GM19397 (cell line): ENCODE measurements around the gene NTM.

Experiments used
- ATAC-seq: cut with Tn5 transposase; IDR thresholded peaks from one replicate; pipeline ENCODE4 v1.9.1; 2021; ENCODE audit warnings: mild to moderate bottlenecking, moderate library complexity; ENCODE audit not compliant: unreplicated experiment

The NTM gene

DNA sequence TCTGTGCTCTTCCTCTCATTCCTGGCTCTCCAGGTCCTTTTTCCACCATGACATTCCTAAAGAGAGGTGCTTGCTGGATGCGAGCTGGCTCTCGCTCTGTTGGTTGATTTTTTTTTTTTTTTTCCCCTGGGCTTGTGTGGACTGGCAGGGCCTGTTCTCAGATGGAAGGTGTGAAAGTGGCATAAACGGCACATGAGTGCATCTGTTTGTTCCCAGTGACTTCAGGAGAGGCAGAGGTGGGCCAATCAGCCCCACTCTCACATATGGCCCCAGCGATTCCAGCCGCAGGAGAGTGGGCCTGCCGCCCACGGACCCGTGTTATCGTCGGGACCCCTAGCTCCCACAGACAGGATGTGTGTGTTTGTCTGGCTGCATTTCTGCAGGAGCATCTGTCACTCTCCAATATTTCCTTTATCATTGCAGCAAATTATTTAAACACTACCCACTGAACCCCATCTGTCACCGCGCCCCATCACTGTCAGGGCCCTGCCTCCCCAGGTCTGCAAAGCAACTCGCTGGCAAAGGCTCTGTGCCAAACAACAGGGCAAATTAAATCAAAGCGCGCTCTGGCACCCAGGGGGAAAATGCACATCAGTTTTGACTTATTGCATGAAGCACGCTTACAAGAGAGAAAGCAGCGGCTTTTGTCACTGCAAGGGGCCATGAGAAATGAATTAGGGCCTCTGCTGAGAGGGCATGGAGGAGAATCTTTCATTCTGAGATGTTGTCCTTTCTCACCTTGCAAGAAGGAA is 886.3 kb downstream of the NTM start:
- no peak for ATAC-seq

DNA sequence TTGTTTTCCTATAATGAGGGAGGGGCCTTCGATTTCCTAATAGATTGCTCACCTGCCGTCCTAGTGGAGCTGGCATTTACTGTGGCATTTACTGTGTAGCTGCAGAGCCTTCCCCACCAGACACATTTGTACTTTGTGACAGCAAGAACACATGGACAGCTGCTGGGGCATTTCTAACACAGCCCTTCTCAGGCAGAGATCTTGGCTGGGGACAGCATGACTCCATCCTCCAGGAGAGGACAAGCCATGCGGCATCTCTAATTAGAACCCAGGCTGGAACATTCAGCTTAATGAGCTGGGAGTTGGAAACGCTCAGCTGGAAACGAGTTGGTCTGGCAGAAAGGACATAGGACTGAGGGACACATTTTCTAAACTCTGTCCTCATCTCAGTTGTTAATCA is 887.5 kb downstream of the NTM start:
- ATAC-seq = no peak

DNA sequence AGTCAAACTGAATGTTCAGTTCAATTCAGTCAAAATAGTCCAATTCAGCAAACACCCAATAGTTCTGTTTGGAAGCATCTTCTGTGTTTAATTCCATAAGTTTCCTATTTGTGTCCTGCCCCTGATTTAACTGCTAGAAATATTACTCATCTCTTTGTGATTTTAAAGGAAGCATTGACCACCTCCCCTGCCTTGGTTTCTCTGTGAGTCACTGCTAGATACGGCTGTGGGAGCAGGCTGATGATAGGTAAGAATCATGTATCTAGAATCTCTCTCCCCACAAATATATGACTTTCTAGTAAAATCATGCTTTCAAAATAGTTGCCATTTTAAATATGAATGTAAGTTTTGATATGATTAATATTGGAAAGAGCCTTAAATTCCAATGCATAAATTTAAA is 888.5 kb downstream of the NTM start:
- ATAC-seq = no peak

DNA sequence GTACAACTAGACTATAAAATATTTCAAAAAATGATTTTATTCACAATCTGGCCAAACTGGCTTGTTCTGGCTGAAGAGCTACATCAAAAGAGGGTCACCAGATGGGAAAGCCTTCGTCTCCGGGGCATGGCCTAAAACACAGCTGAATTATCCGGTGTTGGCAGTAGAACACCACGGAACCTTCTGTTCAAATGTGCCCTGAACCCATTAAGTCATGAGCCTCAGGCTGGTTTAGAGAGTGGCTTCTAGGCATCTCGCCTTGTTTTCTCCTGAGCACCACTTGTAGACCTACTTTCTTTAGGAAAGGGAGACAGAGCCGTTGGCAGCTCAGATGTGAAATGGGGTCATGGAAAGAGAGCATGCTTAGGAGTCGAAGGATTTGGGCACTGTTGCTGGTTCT is 890.2 kb downstream of the NTM start:
- no peak for ATAC-seq

DNA sequence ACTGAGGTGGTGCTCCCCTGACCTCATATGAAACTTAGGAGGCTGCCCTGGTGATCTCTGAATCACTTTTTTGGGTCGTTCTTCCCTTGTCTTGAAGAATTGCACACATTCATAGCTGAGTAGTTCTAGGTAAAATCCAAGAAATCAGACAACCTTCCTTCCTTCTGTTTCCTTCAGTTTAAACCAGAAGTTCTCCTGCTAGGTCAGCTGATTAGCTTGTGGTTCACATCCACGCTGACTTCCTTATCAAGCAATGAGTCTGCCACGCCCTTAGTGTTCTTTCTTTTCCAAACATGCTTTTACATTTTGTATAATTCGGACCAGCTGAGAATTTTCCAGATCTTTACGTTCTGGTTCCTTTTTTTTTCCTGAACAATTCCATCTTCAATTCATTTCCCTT is 892.8 kb downstream of the NTM start:
- ATAC-seq = no peak

DNA sequence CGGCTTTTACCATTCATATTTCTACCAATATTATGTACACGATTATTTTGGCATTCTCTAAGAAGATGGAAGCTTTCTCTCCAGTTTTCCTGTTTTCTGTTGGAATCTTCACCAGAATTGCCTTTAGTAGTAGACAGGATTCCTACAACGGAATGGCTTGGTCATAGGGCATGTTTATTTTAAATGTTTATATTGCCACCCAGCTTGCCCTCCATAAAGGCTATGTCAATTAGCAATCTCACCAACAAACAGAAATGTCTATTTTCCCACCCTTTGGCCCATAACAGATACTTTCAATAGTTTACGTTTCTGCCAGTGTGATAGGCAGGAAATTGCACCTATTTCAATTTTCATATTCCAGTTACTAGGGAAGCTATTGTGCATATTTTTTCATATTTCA is 893.5 kb downstream of the NTM start:
- ATAC-seq = no peak

DNA sequence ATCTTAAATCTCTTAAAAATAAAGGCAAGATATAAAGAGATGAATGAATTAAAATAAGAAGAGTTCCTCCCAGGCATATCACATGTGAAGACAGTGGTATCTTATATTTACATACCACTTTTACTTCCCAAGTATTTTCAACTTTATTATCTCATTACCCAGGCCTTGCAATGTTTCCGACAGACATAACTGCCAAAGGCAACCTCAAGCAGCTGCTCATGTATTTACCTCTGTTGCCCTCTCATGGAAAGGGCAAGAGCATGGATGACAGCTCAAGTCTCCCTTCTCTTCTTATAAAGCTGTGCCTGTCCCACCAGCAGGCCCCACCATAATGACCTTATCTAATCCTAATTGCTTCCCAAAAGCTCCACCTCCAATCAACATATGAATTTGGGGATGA is 894.2 kb downstream of the NTM start:
- ATAC-seq = no peak

DNA sequence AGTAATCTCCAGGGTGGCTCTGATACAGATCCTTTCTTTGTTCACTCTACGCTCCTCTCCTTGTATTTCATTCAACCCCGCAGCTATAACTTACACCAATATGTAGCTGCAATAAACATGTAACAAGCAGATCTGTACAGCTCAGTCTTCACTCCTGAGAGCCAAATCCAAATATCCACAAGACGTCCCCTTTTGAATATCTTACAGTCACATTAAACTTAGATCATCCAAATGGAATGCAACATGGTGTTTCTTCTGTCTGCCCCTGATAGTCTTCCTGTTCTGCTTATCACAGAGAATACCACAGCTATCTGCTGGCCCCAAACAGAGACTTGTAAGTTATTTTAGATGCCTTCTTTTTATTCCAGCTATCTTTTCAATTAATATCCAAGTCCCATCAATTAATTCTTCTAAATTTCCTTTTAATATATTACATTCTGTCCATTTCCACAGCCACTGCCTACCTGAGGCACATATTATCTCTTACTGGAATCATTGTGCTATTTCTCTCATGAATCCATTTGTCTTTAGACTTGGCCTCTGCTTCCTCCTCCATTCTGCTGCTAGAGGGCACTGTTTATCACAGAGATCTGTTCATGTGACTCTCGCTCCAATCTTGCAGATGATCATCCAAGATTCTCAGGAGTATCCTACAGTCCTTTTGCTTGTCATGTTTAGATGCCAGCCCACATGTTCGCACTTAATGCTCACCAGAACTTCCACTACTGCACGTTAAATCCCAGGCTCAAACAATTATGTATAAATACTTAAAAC is 908.6 kb downstream of the NTM start:
- ATAC-seq = no peak

DNA sequence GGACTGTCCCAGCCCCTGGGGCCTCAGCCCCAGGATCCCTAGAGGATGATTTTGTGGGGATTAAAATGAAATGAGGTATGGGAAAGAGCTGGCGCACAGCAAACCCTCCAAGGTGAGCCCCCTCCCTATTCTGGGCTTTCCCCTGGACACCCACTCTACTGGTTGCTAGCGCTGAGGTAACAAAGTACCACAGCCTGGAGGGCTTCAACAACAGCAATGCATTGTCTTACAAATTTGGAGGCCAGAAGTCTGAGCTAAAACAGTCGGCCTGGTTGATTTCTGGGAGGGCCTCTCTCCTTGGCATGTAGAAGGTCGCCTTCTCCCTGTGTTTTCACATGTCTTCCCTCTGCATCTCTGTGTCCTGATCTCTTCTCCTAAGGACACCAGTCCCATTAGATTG is 913.6 kb downstream of the NTM start:
- ATAC-seq = no peak

DNA sequence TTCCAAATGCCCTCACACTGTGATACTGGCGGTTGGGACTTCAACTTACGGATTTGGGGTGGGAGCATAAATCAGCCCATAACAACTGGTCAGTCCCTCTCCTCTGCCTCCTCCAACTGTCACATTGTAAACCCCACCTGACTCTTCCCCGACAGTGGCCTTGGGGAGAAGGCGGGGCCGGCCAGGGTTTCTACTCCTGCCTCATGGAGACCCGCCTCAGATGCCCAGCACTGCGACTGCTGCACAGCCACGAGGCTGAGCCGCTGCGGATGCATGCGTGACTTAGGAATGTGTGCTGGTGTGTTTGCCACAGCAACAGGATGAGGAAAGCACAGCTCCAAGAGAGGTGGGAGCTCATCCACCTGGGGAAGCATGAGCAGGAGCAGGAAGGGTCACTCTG is 914.2 kb downstream of the NTM start:
- ATAC-seq = no peak

DNA sequence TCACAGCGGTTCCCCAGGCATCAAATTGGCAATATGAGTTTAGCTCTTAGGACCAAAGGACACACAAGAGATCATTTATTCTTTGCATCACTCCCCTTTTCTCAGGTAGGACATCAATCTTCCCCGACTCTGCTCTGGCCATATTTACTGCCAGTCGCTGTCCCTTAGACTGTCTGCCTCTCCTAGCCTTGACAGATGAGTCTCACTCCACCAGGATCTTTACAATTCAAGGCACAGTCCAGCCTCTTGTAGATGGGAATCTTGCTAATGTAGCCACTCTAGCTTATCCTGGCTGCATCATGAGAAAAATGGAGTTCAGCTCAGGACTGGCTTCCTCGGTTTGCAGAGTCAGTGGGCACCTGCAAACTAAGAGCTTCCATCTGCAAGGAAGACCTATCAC is 915.2 kb downstream of the NTM start:
- no peak for ATAC-seq

DNA sequence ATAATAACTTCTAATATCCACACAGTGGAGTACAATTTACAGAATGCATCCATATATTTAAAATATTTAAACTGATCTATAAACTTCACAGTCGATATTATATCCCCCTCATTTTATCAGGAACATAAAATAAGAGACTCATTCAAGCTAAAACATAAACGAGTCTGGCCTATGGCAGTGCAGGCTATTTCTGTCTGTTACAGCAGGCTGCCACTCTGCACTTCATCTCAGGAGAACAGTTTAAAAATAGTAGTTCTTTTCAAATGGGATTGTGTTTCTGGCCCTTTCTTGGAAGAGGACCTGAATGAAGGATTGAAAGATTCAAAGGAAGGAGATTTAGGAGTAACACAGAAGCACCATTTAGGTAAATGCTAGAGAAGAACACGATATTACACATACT is 915.7 kb downstream of the NTM start:
- no peak for ATAC-seq

DNA sequence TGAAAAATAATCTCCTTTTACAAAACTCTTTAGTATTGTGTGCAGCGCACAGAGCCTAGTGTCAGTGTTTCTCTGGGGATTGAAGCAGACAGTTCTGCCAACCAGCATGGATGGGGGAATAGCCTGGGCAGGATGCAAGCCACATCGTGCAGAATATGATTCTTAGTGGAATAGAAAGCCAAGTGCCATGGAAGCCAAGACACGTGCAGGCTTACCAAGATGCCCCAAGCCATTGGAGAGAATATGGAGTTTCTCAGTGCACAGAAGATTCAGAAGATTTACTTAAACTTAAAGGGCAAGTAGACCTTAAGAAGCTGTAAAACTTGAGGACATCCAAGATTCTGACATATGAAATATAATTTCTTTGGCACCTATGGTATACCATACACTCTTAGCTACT is 917.6 kb downstream of the NTM start:
- ATAC-seq = no peak

DNA sequence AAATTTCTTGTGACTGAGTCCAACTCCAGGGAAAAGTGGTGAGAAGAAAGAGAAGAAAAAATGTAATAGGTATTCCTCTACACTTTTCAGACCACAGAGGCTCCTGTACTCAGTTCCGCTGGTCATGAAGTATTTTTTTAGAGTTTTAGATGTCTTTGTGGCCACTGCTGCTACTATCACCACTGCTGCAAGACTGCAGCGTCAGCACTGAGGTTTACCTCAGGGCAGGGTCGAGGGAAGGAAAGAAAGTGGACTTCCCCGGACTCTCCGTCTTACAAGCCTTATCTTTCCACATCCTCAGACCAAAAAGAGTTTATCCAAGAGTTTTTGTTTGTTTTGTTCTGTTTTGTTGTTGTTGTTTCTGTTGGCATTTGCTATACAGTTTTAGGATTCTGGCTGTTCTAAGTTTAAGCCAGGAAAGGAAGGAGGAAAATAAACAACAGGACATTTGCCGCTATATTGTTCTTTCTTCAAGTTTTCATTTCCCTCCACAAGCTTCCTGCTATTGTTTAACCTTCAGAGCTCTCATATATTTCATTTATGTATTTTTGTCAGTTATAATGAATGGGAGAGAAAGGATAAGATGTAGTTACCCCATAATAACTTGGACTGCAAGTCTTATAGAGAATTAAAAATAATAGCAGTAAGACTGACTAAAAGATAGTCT is 919.3 kb downstream of the NTM start:
- ATAC-seq = no peak

DNA sequence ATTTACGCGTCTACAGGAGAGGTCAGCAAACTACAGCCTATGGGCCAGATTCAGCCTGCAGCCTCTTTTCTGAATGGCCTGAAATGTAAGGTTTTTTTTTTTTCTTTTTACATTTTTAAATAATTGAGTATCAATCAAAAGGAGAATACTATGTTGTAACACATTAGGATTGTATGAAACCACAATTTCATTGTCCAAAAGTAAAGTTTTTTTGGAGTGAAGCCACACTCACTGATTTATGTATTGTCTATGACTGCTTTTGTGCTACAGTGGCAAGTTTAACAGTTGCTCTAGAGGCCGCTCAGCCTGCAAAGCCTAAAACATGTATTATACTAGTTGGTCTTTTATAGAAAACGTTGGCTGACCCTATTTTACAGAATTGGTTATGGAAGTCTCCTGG is 923.2 kb downstream of the NTM start:
- no peak for ATAC-seq

DNA sequence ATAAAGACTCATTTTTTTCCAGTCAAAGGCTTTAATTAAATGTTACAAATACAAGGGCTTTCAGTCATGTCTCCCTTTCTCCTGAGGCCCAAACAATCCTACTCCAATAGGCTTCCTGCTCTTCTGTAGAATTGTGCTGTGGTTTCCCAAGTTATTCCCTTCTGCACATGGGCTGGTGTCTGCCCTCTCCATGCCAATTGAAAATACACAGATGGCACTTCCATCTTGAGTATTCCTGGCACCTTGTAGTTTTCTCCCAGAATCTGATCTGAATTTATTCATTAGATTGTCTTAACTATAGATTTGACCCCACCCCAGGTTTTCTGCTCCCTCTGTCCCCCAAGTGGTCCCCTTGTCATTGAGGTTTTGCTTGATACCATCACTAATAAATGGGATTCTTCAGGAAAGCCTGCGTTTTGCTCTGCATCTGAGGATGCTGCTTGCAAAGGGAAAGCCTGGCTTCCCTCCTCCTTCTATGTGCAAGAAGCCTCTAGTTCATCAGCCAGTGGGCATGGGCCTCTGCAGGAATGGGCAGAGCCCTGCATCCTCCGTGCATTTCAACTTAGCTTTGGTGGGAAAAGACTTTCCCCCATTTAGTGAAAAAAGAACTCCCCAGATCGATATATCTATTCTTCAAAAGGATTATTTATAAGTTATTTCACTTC is 926.7 kb downstream of the NTM start:
- ATAC-seq = no peak

DNA sequence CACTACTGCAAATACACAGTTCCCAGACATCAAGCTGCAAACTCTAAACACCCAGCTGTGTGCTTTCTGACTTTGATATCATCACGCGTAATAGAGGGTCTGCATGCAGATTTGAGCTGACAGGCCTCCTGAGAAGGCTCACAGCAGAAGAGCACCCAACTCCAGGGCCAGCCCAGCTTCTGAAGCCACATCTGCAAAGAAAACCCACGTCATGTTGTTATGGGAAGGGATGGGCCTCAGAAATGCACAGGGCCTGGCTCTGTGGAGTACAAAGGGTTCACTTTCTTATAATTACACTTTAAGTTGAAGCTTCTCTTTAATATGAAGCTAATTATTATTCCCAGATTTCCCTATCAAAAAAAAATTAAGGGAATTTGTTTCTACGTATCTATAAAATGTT is 927.9 kb downstream of the NTM start:
- ATAC-seq = no peak

DNA sequence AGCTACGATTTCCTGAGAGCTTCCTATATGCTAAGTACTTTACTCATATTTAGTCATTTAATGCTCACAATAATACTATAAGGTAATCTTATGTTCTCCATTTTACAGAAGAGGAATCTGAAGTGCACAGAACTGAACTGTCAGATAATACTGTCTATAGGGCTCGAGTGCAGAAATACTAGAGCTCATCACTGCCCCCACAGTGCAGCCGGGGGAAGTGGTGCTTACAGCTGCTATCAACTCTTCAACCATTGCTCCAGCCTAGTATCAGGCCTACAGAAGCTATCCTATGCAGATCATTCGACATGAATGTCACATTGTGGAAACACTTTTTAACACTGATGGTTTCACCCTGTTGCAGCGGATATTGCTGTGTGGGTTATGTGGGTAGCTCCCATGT is 929.9 kb downstream of the NTM start:
- no peak for ATAC-seq

DNA sequence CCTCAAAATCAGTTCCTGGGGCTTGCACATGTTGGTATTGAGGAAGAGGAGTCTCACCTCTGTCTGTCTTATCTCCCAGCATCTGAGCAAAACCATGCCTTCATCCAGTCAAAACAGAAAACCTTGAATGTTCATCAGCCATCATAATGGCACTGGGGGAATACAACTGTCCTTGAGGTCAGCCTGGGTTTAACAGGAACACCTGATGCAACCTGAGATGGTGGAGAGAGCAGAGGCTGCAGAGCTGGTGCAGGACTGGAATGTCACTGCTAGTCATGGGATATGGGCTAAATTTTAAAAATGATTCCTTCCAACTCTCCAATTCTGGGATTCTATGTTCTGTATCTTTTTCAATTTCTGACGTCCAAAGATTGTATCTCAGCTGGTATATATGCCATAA is 931.0 kb downstream of the NTM start:
- ATAC-seq = no peak

DNA sequence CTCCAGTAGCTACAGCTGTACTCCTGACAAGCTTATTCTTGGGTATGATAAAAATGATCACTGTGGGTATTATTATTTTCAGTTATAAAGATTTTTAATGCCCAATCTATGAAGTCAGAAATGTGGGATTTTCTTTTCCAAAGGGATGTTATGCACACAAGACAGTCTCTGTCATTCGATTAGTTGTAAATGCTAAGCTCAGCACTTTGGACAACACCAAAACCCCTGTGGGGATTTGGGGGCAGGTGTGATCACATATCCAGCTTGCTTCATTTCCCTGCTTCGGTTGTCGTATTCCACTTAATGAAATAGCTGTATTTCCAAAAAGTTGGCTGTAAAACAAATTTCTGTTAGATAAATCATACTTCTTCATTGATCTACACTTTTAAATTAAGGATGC is 931.5 kb downstream of the NTM start:
- ATAC-seq = no peak

DNA sequence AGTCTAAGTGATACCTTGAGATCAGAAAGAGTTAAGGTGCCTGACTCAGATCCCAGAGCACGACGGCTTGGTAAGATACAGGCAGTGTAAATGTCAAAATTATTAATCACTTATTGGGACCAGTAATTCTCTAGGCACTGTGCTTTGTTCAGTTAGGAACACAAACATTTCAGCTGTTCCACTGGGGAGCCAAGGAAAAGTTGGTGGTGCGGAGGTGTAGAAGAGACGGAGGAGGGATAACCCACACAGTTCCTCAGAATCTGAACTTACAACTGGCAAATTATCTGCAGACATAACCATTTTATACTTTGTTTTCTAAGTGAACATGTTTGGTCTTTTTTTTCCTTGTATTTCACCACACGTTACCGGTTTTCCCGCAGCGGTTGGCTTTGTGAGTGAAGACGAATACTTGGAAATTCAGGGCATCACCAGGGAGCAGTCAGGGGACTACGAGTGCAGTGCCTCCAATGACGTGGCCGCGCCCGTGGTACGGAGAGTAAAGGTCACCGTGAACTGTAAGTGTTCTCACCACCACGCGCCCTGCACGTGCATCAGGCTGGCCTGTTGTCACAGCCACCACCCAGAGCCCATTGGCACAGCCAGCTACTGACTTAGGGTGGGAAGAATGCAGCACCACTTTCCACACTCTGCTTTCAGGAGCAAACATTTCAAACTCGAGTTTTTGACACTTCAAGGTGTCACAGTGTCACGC is 937.0 kb downstream of the NTM start:
- ATAC-seq = no peak
